Ovary (tissue), 9 donors: ENCODE results near the gene COPZ2. TPM values are rescaled to one million over a fixed set of nuclear protein-coding genes. Genes with fewer than 3 reads are reported as not detected.

Source experiments
- DNase-seq, 5 donors: peaks; one replicate each; pipeline ENCODE4 v3.0.0-alpha.2; 2019 to 2020
- H3K27ac ChIP-seq, 2 donors: fragments of 200-600 bp; one replicate each; pipeline versions ENCODE4 v1.5.1 to v1.8.0; 2019 to 2022
- H3K27me3 ChIP-seq: fragments of 200-600 bp; one replicate; pipeline ENCODE4 v1.8.0; 2022
- H3K36me3 ChIP-seq: fragments of 200-600 bp; sonication (generic); one replicate; pipeline ENCODE4 v1.5.1; 2019
- H3K4me1 ChIP-seq: one replicate; pipeline ENCODE4 v1.8.1; 2013; ENCODE audit warnings: mild to moderate bottlenecking, moderate library complexity; ENCODE audit not compliant: insufficient read depth
- H3K4me3 ChIP-seq: fragments of 200-600 bp; sonication (generic); one replicate; pipeline ENCODE4 v1.5.1; 2017
- H3K9me3 ChIP-seq, 2 donors: fragments of 200-600 bp in 1 of 2; sonication (generic) in 1 of 2; one replicate each; pipeline versions ENCODE4 v1.5.1 to v1.8.1; 2013 to 2019; ENCODE audit warnings: mild to moderate bottlenecking in 1 of 2, moderate library complexity in 1 of 2
- CTCF ChIP-seq, 3 donors: fragments of 450-650 bp in 2 of 3; fragments of 200-600 bp in 1 of 3; IDR thresholded peaks; one replicate each; pipeline versions ENCODE4 v1.5.1 to v1.8.0; 2016 to 2022; ENCODE audit warnings: antibody characterized with exemption in 3 of 3, mild to moderate bottlenecking in 1 of 3
- EP300 ChIP-seq: sonication (generic); formaldehyde crosslinking; IDR thresholded peaks from one replicate; pipeline ENCODE4 v1.6.1; 2017; ENCODE audit warnings: antibody characterized with exemption
- POLR2A ChIP-seq: fragments of 450-650 bp; IDR thresholded peaks from one replicate; pipeline ENCODE4 v1.6.1; 2017; ENCODE audit warnings: antibody characterized with exemption, mild to moderate bottlenecking, moderate library complexity
- WGBS, 3 donors: extraction: QIAGEN DNeasy Blood & Tissue Kit in 1 of 3; methylation state at CpG; one replicate each; pipeline versions ENCODE4 v1.1.5 to v1.1.7; 2013 to 2017; 5-methylcytosine and 5-hydroxymethylcytosine counted together
- intact Hi-C, 4 donors: fragments of 100-400 bp; cut with DNase I; formaldehyde crosslinking; loops; one replicate each; pipeline versions ENCODE4 v1.11.0 to v1.15.1; 2022 to 2023
- polyA plus RNA-seq, 2 donors: library from polyadenylated mRNA; stranded (reverse); fragments of 200-250 nt in 1 of 2; fragments of 350-450 nt in 1 of 2; fragmentation: Illumina TruSeq in 1 of 2; extraction: RNeasy Lipid Tissue Mini Kit (QIAGEN cat#74804) in 1 of 2; gene quantifications; one replicate each; pipeline ENCODE4 v1.2.3, GENCODE V29; 2013 to 2014
- total RNA-seq, 7 donors: library from RNA; depleted of rRNA in 2 of 7; stranded (reverse); fragments of >200 nt in 2 of 7; fragmentation: NEBNext Ultra II Directional in 3 of 7; extraction: Animal tissue kit (Norgen Biotek cat#: 25700) in 3 of 7; gene quantifications; one replicate each; pipeline versions ENCODE4 v1.1.0 to v1.2.4, GENCODE V29; 2016 to 2023
- donor health status: DM: no; HTN: no; CAD: no; lungs with moderate emphysema.
- donor health status: DM: no; HTN: no; CAD: no.
- donor health status: Bipolar disorder and iron deficiency.
- donor health status: DM: yes; HTN: yes; CAD: no.
- donor health status: DM: no; HTN: no; CAD: no.
- donor health status: DM: yes; HTN: yes; CAD: no.

COPZ2 gene
- total and polyA plus RNA-seq, 9 donors = 1.7 to 58.1 (median 12.1) TPM

GRCh38 chr17:47999582-47999981 is 38.0 kb downstream of the COPZ2 start:
- TF ChIP-seq CTCF (IDR thresholded peaks at IDR 0.05) (no peak), EP300 (no peak), POLR2A (no peak)
- Histone ChIP-seq H3K4me3 (no peak overlapping the region), H3K36me3 (no peaks in the 10 kb centered on the region), H3K27ac (no peak overlapping the region), H3K9me3 (no peaks in the 10 kb centered on the region), H3K4me1 (no peaks in the 10 kb centered on the region), H3K27me3 (no peaks in the 10 kb centered on the region)
- DNase-seq = no peak
- WGBS, 3 donors = 50 to 57% (median 52%) methylated on average over 4 of the region's 4 CpGs
- intact Hi-C loops = no loop called here

GRCh38 chr17:47998044-47998443 is 39.6 kb downstream of the COPZ2 start:
- Histone ChIP-seq H3K27me3 (no peaks in the 10 kb centered on the region), H3K27ac (no peak overlapping the region), H3K9me3 (no peaks in the 10 kb centered on the region), H3K36me3 (no peaks in the 10 kb centered on the region), H3K4me3 (no peak overlapping the region), H3K4me1 (no peaks in the 10 kb centered on the region)
- DNase-seq = no peak
- intact Hi-C loops = no loop called here
- no peak for TF ChIP-seq CTCF (IDR thresholded peaks at IDR 0.05)
- TF ChIP-seq EP300 = no peak
- no peak for TF ChIP-seq POLR2A
- 88 to 95% (median 94%) methylated on average over 7 of the region's 7 CpGs for WGBS, 3 donors

- intact Hi-C loops = no loop called here
- no peak overlapping the region for H3K4me3 ChIP-seq
- TF ChIP-seq EP300 = no peak
- TF ChIP-seq CTCF (IDR thresholded peaks at IDR 0.05) = no peak
- no peak for TF ChIP-seq POLR2A
- no peaks in the 10 kb centered on the region for H3K27me3 ChIP-seq
- H3K9me3 ChIP-seq = no peaks in the 10 kb centered on the region
- H3K36me3 ChIP-seq = no peaks in the 10 kb centered on the region
- WGBS, 3 donors = 75 to 80% (median 75%) methylated on average over 7 of the region's 7 CpGs
- no peaks in the 10 kb centered on the region for H3K4me1 ChIP-seq
- DNase-seq = no peak
- no peak overlapping the region for H3K27ac ChIP-seq
These were observed 40.0 kb downstream of the COPZ2 start for GRCh38 chr17:47997586-47997985.

- TF ChIP-seq CTCF (IDR thresholded peaks at IDR 0.05) (no peak), POLR2A (no peak), EP300 (no peak)
These were observed 41.4 kb downstream of the COPZ2 start for GRCh38 chr17:47996201-47996600.

More at GRCh38 chr17:47996201-47996600, 41.4 kb downstream of the COPZ2 start:
- Histone ChIP-seq H3K36me3 (no peaks in the 10 kb centered on the region), H3K27me3 (no peaks in the 10 kb centered on the region), H3K27ac (no peak overlapping the region), H3K4me1 (no peaks in the 10 kb centered on the region), H3K4me3 (no peak overlapping the region), H3K9me3 (no peaks in the 10 kb centered on the region)
- WGBS, 3 donors = 62 to 77% (median 67%) methylated on average over 9 of the region's 9 CpGs
- no peak for DNase-seq
- intact Hi-C loops = no loop called here
